Omental fat pad (tissue), 4 donors: Measurements from ENCODE around the gene PDE4D. TPM values are rescaled to one million over a fixed set of nuclear protein-coding genes. Genes with fewer than 3 reads are reported as not detected.

Source experiments
- ATAC-seq: fragments of 150-250 bp; one replicate; pipeline ENCODE4 v1.9.1; 2016; ENCODE audit warnings: mild to moderate bottlenecking, moderate library complexity; ENCODE audit not compliant: low FRiP score
- DNase-seq: peaks from one replicate; pipeline ENCODE4 v3.0.0-alpha.2; 2019; ENCODE audit warnings: low spot score
- total RNA-seq, 4 donors: library from RNA; depleted of rRNA; stranded (reverse); fragments of >200 nt; gene quantifications; one replicate each; pipeline ENCODE4 v1.1.0, GENCODE V29; 2016
- TF ChIP-seq, protein P1 (sequence below), 3 donors: fragments of 450-650 bp; IDR thresholded peaks; one replicate each; pipeline ENCODE4 v1.5.1; 2016 to 2017; ENCODE audit warnings: antibody characterized with exemption in 3 of 3, mild to moderate bottlenecking in 3 of 3, moderate library complexity in 2 of 3

The PDE4D gene
- total RNA-seq, 4 donors from 2014 or later: 32.5 to 94.8 (median 43.2) TPM

DNA sequence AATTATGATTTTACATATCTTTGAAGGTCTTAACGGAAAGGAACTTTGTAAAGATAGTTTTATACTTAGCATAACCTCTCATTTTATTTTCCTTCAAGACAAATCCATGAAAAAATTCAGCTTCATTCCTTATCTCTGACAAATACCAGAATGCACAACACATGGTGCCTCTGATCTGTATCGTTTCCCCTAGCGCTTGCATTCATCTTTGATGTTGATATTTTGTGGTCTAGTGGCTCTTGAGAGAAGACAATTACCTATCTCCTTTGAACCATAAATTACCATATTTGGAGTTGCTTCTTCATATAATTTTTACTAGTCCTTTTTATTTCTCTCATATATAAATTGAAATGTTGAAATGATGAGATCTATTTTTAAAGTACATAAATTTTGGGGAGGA is 551.3 kb downstream of the PDE4D start:
- ATAC-seq (no peak), DNase-seq (no peak)
- TF ChIP-seq, protein P1, sequence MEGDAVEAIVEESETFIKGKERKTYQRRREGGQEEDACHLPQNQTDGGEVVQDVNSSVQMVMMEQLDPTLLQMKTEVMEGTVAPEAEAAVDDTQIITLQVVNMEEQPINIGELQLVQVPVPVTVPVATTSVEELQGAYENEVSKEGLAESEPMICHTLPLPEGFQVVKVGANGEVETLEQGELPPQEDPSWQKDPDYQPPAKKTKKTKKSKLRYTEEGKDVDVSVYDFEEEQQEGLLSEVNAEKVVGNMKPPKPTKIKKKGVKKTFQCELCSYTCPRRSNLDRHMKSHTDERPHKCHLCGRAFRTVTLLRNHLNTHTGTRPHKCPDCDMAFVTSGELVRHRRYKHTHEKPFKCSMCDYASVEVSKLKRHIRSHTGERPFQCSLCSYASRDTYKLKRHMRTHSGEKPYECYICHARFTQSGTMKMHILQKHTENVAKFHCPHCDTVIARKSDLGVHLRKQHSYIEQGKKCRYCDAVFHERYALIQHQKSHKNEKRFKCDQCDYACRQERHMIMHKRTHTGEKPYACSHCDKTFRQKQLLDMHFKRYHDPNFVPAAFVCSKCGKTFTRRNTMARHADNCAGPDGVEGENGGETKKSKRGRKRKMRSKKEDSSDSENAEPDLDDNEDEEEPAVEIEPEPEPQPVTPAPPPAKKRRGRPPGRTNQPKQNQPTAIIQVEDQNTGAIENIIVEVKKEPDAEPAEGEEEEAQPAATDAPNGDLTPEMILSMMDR (IDR thresholded peaks at IDR 0.05): no peak

DNA sequence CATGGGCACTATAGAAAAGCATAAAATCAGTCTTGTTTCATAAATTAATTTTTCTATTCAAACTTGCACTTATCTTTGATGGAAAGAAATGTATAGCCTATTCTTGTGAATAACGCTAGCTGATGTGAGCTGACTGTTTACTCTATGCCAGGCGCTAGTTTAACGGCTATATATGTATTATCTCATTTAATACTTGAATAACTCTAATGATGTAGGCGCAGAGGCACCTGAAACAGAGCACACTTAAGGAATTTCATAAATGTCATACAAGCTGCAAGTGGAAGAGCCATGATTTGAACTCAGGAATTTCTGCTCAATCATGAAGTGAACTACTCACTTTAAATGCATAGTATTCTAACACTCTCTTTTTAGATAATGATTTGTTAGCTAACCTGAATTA is 551.8 kb downstream of the PDE4D start:
- no peak for ATAC-seq
- TF ChIP-seq, protein P1 (IDR thresholded peaks at IDR 0.05): no peak
- no peak for DNase-seq

DNA sequence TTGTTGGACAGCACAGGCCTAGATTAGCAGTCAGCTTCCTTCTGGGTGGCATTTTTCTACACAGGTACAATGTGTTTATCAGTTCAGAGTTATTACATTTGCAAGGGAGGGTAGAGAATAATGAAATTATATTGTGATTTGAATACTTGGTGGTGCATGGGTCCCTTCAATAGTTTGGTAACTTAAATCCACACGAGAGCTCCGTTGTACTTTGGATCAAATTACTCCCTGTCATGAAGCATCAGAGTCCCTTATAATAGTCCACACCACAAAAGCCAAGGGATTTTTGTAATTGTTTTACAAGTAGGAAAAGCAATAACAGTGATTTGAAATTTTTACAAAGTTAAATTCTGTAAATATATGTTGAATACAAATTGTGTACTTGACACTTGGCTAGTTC is 552.4 kb downstream of the PDE4D start:
- no peak for ATAC-seq
- DNase-seq: no peak
- TF ChIP-seq, protein P1 (IDR thresholded peaks at IDR 0.05): no peak

DNA sequence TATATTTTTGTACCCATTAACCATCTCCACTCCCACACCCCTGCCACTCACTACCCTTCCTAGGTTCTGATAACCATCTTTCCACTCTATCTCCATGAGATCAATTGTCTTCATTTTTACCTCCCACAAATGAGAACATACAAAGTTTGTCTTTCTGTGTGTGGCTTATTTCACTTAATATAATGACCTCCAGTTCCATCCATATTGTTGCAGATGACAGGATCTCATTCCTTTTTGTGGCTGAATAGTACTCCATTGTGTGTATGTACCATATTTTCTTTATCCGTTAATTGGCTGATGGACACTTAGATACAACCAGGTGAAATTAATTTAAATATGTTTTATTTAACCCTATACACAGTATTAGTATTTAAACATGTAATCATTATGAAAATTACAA is 552.9 kb downstream of the PDE4D start:
- ATAC-seq (no peak), DNase-seq (no peak)
- TF ChIP-seq, protein P1 (IDR thresholded peaks at IDR 0.05): no peak

DNA sequence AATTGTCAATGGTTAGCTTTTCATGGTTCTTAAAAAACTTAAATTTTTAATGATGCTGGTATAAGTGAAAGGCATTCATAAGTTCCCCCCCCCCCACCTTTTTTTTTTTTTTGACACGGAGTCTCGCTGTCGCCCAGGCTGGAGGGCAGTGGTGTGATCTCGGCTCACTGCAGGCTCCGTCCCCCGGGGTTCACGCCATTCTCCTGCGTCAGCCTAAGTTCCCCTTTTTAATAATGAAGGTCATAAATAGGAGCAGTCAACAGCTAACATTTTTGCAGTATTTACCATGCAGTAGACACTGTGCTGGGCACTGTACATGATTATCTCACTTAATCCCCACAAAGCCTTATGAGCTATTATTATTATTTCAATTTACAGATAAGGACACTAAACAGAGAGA is 556.3 kb downstream of the PDE4D start:
- no peak for ATAC-seq
- TF ChIP-seq, protein P1 (IDR thresholded peaks at IDR 0.05): no peak
- no peak for DNase-seq

DNA sequence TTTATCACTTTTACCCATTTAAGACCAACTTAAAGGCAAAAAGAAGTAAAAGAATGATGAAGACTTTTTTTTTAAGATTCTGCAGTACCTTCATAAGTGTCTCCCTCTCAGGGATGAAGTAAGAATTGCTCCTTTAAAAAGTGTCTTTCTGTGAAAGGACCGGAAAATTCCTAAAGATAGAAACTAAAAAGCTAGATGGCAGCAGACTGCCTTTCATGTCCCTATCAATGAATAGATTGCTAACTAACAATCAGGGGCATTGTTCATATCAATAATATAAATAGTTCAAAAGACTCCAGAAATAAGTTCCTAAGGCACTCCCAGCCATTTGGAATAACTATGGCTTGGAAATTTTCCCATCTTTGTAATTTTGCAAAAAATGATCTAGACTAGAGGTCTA is 558.0 kb downstream of the PDE4D start:
- ATAC-seq: no peak
- TF ChIP-seq, protein P1 (IDR thresholded peaks at IDR 0.05): no peak
- DNase-seq: no peak

DNA sequence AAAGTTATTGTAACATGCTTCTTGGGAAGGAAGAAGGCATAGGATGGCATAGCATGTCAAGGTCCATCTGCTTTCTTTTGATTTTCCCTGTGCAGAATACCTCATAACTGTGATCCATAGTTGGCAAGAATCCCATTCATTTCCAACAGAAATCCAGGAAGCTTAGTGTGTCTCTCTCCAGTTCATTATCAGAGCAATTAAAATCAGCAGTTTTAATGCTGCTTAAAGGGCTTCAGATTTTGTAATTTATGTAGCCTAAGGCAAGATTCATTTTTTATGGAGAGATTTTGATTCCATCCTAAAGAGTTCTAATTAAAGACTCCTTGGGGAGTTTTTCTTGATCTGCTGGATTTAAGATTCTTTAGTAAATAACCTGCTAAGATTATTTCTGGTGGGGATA is 560.1 kb downstream of the PDE4D start:
- no peak for DNase-seq
- TF ChIP-seq, protein P1 (IDR thresholded peaks at IDR 0.05): no peak
- no peak for ATAC-seq
